HG03342 (cell line): Measurements from ENCODE around the gene ITFG2.

ENCODE experiments used
- ATAC-seq: cut with Tn5 transposase; IDR thresholded peaks from one replicate; pipeline ENCODE4 v1.9.1; 2021; ENCODE audit warnings: mild to moderate bottlenecking, moderate library complexity; ENCODE audit not compliant: unreplicated experiment

ITFG2 gene

GRCh38 chr12:2826721-2827515 is 14.4 kb downstream of the ITFG2 start:
- ATAC-seq = no peak

DNA sequence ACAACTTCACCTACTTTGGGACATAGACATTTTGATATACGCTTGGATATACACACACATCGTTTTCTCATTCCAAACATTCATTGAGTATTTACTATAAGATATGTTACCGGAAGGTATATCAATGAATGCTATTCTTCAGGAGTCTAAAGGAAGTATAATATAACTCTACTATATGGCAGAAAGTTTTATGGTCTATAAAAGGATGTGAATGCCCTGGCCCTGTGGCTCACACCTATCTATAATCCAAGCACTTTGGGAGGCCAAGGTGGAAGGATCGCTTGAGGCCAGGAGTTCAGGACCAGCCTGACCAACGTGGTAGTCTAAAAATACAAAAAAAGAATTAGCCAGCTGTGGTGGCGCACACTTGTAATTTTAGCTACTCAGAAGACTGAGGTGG is 16.8 kb downstream of the ITFG2 start:
- ATAC-seq = no peak

- ATAC-seq = no peak
Observed at GRCh38 chr12:2832550-2833127, 20.2 kb downstream of the ITFG2 start.

- ATAC-seq = no peak
Observed at GRCh38 chr12:2833327-2833726, 20.9 kb downstream of the ITFG2 start.

DNA sequence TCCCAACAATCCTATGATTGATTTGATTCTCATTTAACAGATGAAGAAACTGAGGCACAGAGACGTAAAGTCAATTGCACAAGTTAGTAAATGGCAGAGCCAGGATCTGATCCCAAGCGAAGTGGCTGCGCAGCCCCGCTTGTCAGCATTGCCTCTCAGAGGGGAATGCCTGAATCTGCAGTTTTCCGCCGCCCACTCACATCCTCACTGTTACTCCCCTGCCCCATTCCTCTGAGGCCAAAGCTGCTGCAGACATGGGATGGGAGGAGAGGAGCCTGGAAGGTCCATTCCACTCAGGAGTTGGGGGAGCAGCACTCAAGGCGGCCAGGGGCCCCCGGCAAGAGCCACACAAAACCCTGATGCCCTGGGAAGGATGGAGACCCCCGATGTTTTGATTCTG is 21.3 kb downstream of the ITFG2 start:
- no peak for ATAC-seq

DNA sequence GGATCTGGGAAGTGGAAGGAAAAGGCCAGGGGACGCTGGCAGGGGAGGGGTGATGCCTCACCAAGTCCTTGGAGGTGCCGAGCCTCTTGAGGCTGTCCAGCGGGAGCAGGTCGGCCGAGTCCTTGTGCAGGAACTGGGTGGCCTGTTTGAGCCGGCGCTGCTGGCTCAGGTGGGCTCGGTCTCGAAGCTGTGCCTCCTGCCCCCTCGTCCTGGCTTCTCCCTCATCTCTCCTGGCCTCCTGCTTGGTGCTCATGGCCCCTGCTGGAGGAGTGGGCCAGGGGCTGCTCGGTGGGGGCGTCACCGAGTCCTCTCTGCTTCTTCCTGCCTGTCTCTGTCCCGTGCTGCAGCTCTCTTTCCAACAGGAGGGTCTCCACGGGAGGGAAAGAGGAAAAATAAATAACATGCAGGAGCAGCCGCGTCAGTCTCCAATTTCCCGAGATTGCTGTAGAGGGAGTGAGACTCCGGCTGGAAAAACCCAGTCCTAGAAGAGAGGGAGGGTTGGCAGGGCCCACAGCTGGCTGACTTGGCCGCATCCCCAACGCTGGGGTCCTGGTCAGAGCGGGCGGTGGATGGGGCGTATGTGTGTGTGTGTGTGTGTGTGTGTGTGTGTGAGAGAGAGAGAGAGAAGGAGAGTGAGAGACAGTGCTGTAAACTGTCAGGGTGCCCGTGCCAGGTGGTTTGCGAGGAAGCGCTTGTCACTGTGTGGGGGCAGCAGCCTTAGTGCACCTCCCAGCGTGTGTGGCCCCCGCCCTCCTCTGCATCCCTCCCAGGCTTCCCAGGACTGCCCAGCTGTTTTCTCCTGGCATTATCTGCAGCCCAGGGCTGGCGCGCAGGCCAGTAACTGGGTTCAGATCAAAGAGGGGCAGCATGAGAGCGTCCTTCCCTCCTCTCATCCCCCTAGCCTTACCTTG is 22.4 kb downstream of the ITFG2 start, which contains the start of gene NRIP2:
TSS of gene NRIP2 (minus strand) at position 455 of the 911 bp plus-strand sequence. CDS start at position 403, 52 bp downstream.
- no peak for ATAC-seq

GRCh38 chr12:2835691-2836403 is 23.4 kb downstream of the ITFG2 start:
- ATAC-seq = no peak

GRCh38 chr12:2836574-2836973 is 24.1 kb downstream of the ITFG2 start:
- no peak for ATAC-seq

DNA sequence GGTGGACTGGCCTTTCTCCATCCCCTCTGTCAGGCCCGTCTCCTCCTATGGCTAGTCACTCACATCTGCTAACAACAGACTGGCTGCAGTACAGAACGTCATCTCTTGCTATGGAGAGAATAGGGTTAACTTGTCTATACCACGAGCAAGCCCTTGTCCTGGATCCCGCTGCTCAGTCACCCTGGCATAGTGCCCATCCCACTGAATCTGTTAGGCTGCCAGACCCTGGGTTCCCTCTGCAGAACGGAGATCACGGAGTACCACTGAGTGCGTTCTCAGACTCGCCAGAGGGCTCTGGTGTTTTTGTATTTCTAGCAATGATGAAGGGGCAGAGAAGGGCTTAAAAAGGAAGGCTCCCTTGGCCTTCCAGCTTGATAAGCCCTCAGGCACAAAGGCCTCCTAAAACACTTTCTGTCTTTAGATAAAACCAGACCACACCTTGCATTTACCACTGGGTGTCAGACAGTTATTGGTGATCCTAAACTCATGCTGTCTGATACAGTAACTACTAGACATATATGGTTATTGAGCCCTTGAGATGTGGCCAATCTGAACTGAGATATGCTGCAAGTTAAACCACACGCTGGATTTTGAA is 28.7 kb downstream of the ITFG2 start:
- no peak for ATAC-seq

- ATAC-seq = no peak
Observed at GRCh38 chr12:2842948-2843347, 30.5 kb downstream of the ITFG2 start.

GRCh38 chr12:2844786-2845185 is 32.3 kb downstream of the ITFG2 start:
- ATAC-seq = no peak

- ATAC-seq = no peak
Observed at GRCh38 chr12:2845280-2845679, 32.8 kb downstream of the ITFG2 start.

DNA sequence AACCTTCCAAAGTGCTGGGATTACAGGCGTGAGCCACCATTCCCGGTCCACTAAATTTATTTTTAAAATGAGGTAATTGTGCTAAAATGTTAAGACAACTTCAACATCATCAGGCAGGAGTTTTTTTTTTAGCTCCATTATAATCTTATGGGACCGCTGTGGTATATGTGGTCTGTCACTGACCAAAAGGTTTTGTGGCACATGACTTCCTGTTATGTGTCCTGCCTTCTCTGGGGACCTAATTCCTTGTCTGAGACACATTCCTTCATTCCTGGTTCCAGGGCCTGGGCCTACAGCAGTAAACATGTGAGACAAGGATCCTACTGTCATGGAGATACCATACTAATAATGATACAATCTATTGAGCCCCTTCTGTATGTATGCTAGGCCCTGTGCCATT is 39.5 kb downstream of the ITFG2 start:
- ATAC-seq = no peak

DNA sequence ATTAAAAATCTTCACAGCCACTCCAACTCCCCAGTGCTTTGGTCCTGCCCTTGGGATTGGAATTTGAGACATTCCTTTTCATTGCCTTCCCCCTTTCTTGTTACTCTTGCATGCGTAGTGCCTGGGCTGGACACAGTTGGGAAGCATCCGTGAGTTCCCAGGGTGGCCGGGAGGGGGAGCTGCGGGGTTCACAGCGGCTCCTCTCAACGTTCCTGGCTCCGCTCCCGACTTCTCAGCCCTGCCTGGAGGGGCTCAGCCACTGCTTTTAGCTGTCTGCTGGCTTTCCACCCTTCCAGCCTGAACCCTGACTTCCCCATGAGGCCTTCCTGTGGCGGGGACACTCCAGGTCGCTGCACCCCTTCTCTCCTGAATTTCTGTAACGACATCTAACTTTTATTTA is 41.2 kb downstream of the ITFG2 start:
- ATAC-seq = no peak

- ATAC-seq = no peak
Observed at GRCh38 chr12:2854669-2855453, 42.4 kb downstream of the ITFG2 start.

GRCh38 chr12:2855546-2855945 is 43.1 kb downstream of the ITFG2 start:
- no peak for ATAC-seq

DNA sequence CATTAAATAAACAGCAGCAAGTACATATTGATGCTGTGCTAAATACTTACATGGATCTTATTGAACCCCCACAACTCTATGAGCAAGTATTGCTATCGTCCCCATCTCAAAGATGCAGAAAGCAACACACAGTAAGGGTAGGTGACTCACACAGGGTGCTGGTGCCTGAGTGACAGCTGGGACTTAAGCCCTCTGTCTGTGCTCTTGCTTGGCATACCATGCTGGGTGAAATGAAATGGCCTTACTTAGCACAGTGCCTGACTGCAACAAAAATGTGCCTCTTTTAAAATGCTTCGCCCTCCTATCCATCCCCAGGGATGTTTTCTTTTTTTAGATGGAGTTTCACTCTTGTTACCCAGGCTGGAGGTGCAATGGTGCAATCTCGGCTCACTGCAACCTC is 43.6 kb downstream of the ITFG2 start:
- ATAC-seq = no peak

- no peak for ATAC-seq
Observed at GRCh38 chr12:2857021-2857431, 44.6 kb downstream of the ITFG2 start, which contains the start of gene TEX52. TSS of gene TEX52 (minus strand) at chr12:2857039. CDS start at chr12:2857026, 13 bp downstream.

DNA sequence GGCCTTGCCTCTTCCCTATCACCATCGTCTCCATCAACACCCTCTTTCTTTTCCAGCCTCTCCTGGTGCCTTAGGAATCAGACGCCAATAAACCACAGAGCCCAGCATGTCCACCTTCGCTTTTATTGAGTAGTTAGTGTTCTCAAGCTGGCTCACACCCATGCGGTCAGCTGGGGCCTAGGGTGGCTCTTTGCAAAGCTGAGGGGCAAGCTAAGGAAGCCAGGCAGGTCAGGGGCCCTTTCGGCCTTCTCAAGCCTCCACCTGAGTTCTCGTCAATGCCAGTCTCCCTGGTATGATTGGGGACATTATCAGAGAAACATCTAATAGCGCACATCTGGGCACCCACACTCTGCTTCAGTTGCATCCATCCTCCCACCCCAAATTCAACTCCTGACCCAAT is 45.1 kb downstream of the ITFG2 start:
- no peak for ATAC-seq

- no peak for ATAC-seq
Observed at GRCh38 chr12:2858334-2858733, 45.9 kb downstream of the ITFG2 start.
